PC-9 (cell line): ENCODE results near the gene ATG2B.

Source experiments
- CTCF ChIP-seq: fragments of 200-600 bp; sonication (generic); conservative IDR thresholded peaks from 2 replicates; pipeline ENCODE4 v1.6.1; 2017; ENCODE audit warnings: mixed run types, antibody characterized with exemption, mild to moderate bottlenecking, moderate library complexity
- EZH2 ChIP-seq: fragments of 200-600 bp; sonication (generic); IDR thresholded peaks from 2 replicates; pipeline ENCODE4 v1.8.0; 2017; ENCODE audit warnings: antibody characterized with exemption, low read depth

- TF ChIP-seq CTCF: no peak
- TF ChIP-seq EZH2: no peak
These were observed 116.6 kb downstream of the ATG2B start for GRCh38 chr14:96246539-96246847.
